IMR-90 (cell line): ENCODE measurements around the gene RENBP. TPM values are rescaled to one million over a fixed set of nuclear protein-coding genes. Genes with fewer than 3 reads are reported as not detected.

Experiments
- ATAC-seq: fragments of 200-7000 bp; cut with Tn5 transposase; 2 replicates; pipeline ENCODE4 v1.9.1; 2020; ENCODE audit warnings: low read depth, mild to moderate bottlenecking, moderate library complexity
- BruUV-seq: library from RNA; stranded (reverse); fragments of 400-500 nt; replicated peaks from 2 replicates; lab custom pipeline; 2021; lab: Mats Ljungman, UMichigan
- CTCF ChIA-PET: fragments of 300-600 bp; formaldehyde crosslinking; extraction: SDS; loops from one replicate; lab custom pipeline; 2021; ENCODE audit warnings: antibody characterized with exemption; lab: Yijun Ruan, JAX
- POLR2A ChIA-PET: fragments of 300-600 bp; sonication (Branson Sonifier 250); formaldehyde crosslinking; loops from one replicate; lab custom pipeline; 2022; ENCODE audit warnings: antibody characterized with exemption; ENCODE audit not compliant: unreplicated experiment; lab: Charles Lee
- DNase-seq: peaks from one replicate; pipeline ENCODE4 v3.0.0; 2013
- H2AFZ ChIP-seq: replicated peaks from 2 replicates; pipeline ENCODE3; 2013; ENCODE audit warnings: low read length, mild to moderate bottlenecking; ENCODE audit not compliant: poor library complexity
- H2AK5ac ChIP-seq: 2 replicates; pipeline ENCODE4 v1.6.1; 2013; ENCODE audit warnings: low read depth, low read length, inconsistent platforms
- H2AK9ac ChIP-seq: replicated peaks from 2 replicates; pipeline ENCODE3; 2013; ENCODE audit warnings: mild to moderate bottlenecking, low read depth, low read length, moderate library complexity; ENCODE audit not compliant: poor library complexity
- H2BK120ac ChIP-seq: 2 replicates; pipeline ENCODE4 v1.6.1; 2013; ENCODE audit warnings: low read depth, low read length, inconsistent platforms
- H2BK15ac ChIP-seq: 3 replicates; pipeline ENCODE4 v1.6.1; 2013; ENCODE audit warnings: low read depth, low read length, inconsistent platforms
- H2BK20ac ChIP-seq: 2 replicates; pipeline ENCODE4 v1.6.1; 2013; ENCODE audit warnings: low read depth, mild to moderate bottlenecking, inconsistent platforms, low read length, moderate library complexity
- H2BK5ac ChIP-seq: 2 replicates; pipeline ENCODE4 v1.6.1; 2013; ENCODE audit warnings: mild to moderate bottlenecking, low read depth, low read length, inconsistent platforms; ENCODE audit not compliant: poor library complexity, severe bottlenecking
- H3K14ac ChIP-seq: replicated peaks from 2 replicates; pipeline ENCODE4 v1.6.1; 2013; ENCODE audit warnings: low read depth, low read length, inconsistent platforms
- H3K18ac ChIP-seq: 2 replicates; pipeline ENCODE4 v1.6.1; 2013; ENCODE audit warnings: low read depth, low read length, control low read depth
- H3K23ac ChIP-seq: 2 replicates; pipeline ENCODE4 v1.6.1; 2013; ENCODE audit warnings: low read depth, low read length, inconsistent platforms
- H3K27ac ChIP-seq: 2 replicates; pipeline ENCODE4 v1.5.1; 2013; ENCODE audit warnings: mild to moderate bottlenecking, control low read depth, low read length; ENCODE audit not compliant: insufficient read depth
- H3K27me3 ChIP-seq: 2 replicates; pipeline ENCODE4 v1.6.1; 2013; ENCODE audit warnings: low read length; ENCODE audit not compliant: control insufficient read depth, insufficient read depth
- H3K36me3 ChIP-seq: 2 replicates; pipeline ENCODE4 v1.6.1; 2013; ENCODE audit warnings: low read length, mixed read lengths; ENCODE audit not compliant: control insufficient read depth, insufficient read depth
- H3K4ac ChIP-seq: 2 replicates; pipeline ENCODE4 v1.6.1; 2013; ENCODE audit warnings: low read depth, low read length, inconsistent platforms
- H3K4me1 ChIP-seq: 2 replicates; pipeline ENCODE4 v1.6.1; 2013; ENCODE audit warnings: low read length, mixed read lengths; ENCODE audit not compliant: control insufficient read depth, insufficient read depth
- H3K4me2 ChIP-seq: 2 replicates; pipeline ENCODE4 v1.6.1; 2013; ENCODE audit warnings: low read depth, mild to moderate bottlenecking, control low read depth, low read length, moderate library complexity
- H3K4me3 ChIP-seq: 2 replicates; pipeline ENCODE4 v1.5.1; 2013; ENCODE audit warnings: low read depth, mild to moderate bottlenecking, control low read depth, low read length, moderate library complexity; ENCODE audit not compliant: insufficient read depth
- H3K56ac ChIP-seq: 2 replicates; pipeline ENCODE4 v1.6.1; 2013; ENCODE audit warnings: low read length, inconsistent platforms; ENCODE audit not compliant: insufficient read depth; ENCODE audit errors: extremely low read depth
- H3K79me1 ChIP-seq, 2 experiments: 2 replicates each; pipeline ENCODE4 v1.6.1; 2013; ENCODE audit warnings: low read length in 2 of 2, inconsistent platforms in 1 of 2, low read depth in 1 of 2
- H3K9ac ChIP-seq: 2 replicates; pipeline ENCODE4 v1.6.1; 2013; ENCODE audit warnings: low read depth, low read length, control low read depth
- H3K9me1 ChIP-seq: 2 replicates; pipeline ENCODE4 v1.6.1; 2013; ENCODE audit warnings: low read length, inconsistent platforms; ENCODE audit not compliant: insufficient read depth
- H3K9me3 ChIP-seq: 2 replicates; pipeline ENCODE4 v1.6.1; 2013; ENCODE audit warnings: low read length; ENCODE audit not compliant: control insufficient read depth, insufficient read depth
- H4K20me1 ChIP-seq: 2 replicates; pipeline ENCODE4 v1.6.1; 2013; ENCODE audit warnings: low read length, inconsistent platforms; ENCODE audit not compliant: insufficient read depth
- H4K5ac ChIP-seq: 2 replicates; pipeline ENCODE4 v1.6.1; 2013; ENCODE audit warnings: mild to moderate bottlenecking, low read depth, low read length, control low read depth
- H4K8ac ChIP-seq, 2 experiments: 2 replicates each; pipeline ENCODE4 v1.6.1; 2013; ENCODE audit warnings: low read depth in 2 of 2, low read length in 2 of 2, control low read depth in 1 of 2, inconsistent platforms in 1 of 2
- H4K91ac ChIP-seq: 2 replicates; pipeline ENCODE4 v1.6.1; 2013; ENCODE audit warnings: low read depth, low read length, inconsistent platforms; ENCODE audit not compliant: insufficient read depth
- BHLHE40 ChIP-seq: fragments of 150-350 bp; IDR thresholded peaks from 2 replicates; pipeline ENCODE4 v1.6.1; 2016; ENCODE audit warnings: mild to moderate bottlenecking, low read depth, low read length
- CEBPB ChIP-seq: IDR thresholded peaks from 2 replicates; pipeline ENCODE4 v1.6.1; 2012; ENCODE audit warnings: low read depth, low read length, improper control_type of control experiment
- CHD1 ChIP-seq: IDR thresholded peaks from 2 replicates; pipeline ENCODE4 v1.6.1; 2012; ENCODE audit warnings: low read depth, low read length, improper control_type of control experiment
- CTCF ChIP-seq: conservative IDR thresholded peaks from 2 replicates; pipeline ENCODE4 v1.5.1; 2012; ENCODE audit warnings: mild to moderate bottlenecking, low read depth, low read length, improper control_type of control experiment
- ELK1 ChIP-seq: fragments of 150-350 bp; IDR thresholded peaks from 2 replicates; pipeline ENCODE4 v1.6.1; 2016; ENCODE audit warnings: low read depth, mild to moderate bottlenecking, low read length, moderate library complexity, borderline replicate concordance
- FOS ChIP-seq: fragments of 150-350 bp; IDR thresholded peaks from 2 replicates; pipeline ENCODE4 v1.6.1; 2016; ENCODE audit warnings: low read depth, low read length
- MAFK ChIP-seq: IDR thresholded peaks from 2 replicates; pipeline ENCODE4 v1.6.1; 2012; ENCODE audit warnings: low read depth, low read length, improper control_type of control experiment
- MAZ ChIP-seq: IDR thresholded peaks from 2 replicates; pipeline ENCODE4 v1.6.1; 2012; ENCODE audit warnings: low read depth, mild to moderate bottlenecking, low read length, improper control_type of control experiment, moderate library complexity, borderline replicate concordance
- MXI1 ChIP-seq: IDR thresholded peaks from 2 replicates; pipeline ENCODE4 v1.6.1; 2012; ENCODE audit warnings: low read depth, mild to moderate bottlenecking, low read length, moderate library complexity, borderline replicate concordance
- NFE2L2 ChIP-seq: fragments of 150-350 bp; IDR thresholded peaks from 2 replicates; pipeline ENCODE4 v1.6.1; 2016; ENCODE audit warnings: low read depth, mild to moderate bottlenecking, low read length
- POLR2A ChIP-seq: IDR thresholded peaks from 2 replicates; pipeline ENCODE4 v1.6.1; 2012; ENCODE audit warnings: mild to moderate bottlenecking, low read depth, low read length
- RAD21 ChIP-seq: IDR thresholded peaks from 2 replicates; pipeline ENCODE4 v1.6.1; 2012; ENCODE audit warnings: low read length, improper control_type of control experiment
- RCOR1 ChIP-seq: IDR thresholded peaks from 2 replicates; pipeline ENCODE4 v1.6.1; 2012; ENCODE audit warnings: mild to moderate bottlenecking, low read length, improper control_type of control experiment; ENCODE audit not compliant: insufficient replicate concordance
- RFX5 ChIP-seq: IDR thresholded peaks from 2 replicates; pipeline ENCODE4 v1.8.0; 2012; ENCODE audit warnings: low read depth, mild to moderate bottlenecking, low read length, moderate library complexity
- SMC3 ChIP-seq: fragments of 150-350 bp; IDR thresholded peaks from 2 replicates; pipeline ENCODE4 v1.6.1; 2016; ENCODE audit warnings: low read depth, mild to moderate bottlenecking, antibody characterized with exemption, low read length, moderate library complexity
- USF2 ChIP-seq: fragments of 150-350 bp; IDR thresholded peaks from 2 replicates; pipeline ENCODE4 v1.6.1; 2017; ENCODE audit warnings: mild to moderate bottlenecking, antibody characterized with exemption, low read length, low read depth
- WGBS, 2 experiments: methylation state at CpG; one replicate each; pipeline versions ENCODE4 v1.1.5 to v1.1.7; 2013; ENCODE audit warnings: missing lambda C conversion rate in 2 of 2; ENCODE audit not compliant: insufficient read length in 1 of 2; ENCODE audit errors: extremely low coverage in 2 of 2; 5-methylcytosine and 5-hydroxymethylcytosine counted together
- dilution Hi-C: fragments of 300-500 bp; cut with HindIII; formaldehyde crosslinking; loops from one replicate; pipeline ENCODE4 v1.14.3; 2018; ENCODE audit warnings: low sequenced_read_pairs; ENCODE audit not compliant: unreplicated experiment
- in situ Hi-C: fragments of 300-500 bp; cut with MboI; formaldehyde crosslinking; loops from 3 replicates; pipeline ENCODE4 v1.14.3; 2019; ENCODE audit warnings: low sequenced_read_pairs, inconsistent platforms, mixed read lengths
- intact Hi-C: fragments of 100-400 bp; cut with micrococcal nuclease; formaldehyde crosslinking; loops from 2 replicates; pipeline ENCODE4 v1.10.0; 2022
- polyA plus RNA-seq, 3 experiments: library from polyadenylated mRNA; depleted of rRNA; stranded (reverse); fragments of >200 nt; gene quantifications; 2 replicates each; pipeline ENCODE4 v1.2.3, GENCODE V29; 2012; ENCODE audit warnings: low replicate concordance in 1 of 3
- total RNA-seq: library from RNA; depleted of rRNA; stranded (reverse); fragments of >200 nt; gene quantifications from 2 replicates; pipeline ENCODE4 v1.2.3, GENCODE V29; 2012

RENBP gene
- total and polyA plus RNA-seq, 2 of the 4 experiments (the other 2 are of a cell fraction) = 0.15 to 0.18 TPM

- H2BK120ac ChIP-seq = no peak overlapping the region
- H3K4me1 ChIP-seq = peaks cover 16% of the 10 kb centered on the region; the same call in 1 of the 2 replicates
- H4K20me1 ChIP-seq = peaks cover 65% of the 10 kb centered on the region
- BruUV-seq = no TSS peak
- in situ Hi-C loops = loop anchor here (10.0 kb wide), 1 partner anchor 199 kb away; the partner anchor contains the start of gene PLXNB3
- no peak overlapping the region for H3K56ac ChIP-seq
- no peaks in the 10 kb centered on the region for H3K27me3 ChIP-seq
- ATAC-seq = no peak
- no peak overlapping the region for H2BK15ac ChIP-seq
- no peak overlapping the region for H3K14ac ChIP-seq
- no peak overlapping the region for H3K18ac ChIP-seq
- H3K4me3 ChIP-seq = no peak overlapping the region
- H3K79me1 ChIP-seq = peaks cover 5 to 19% of the 10 kb centered on the region in 2 experiments; a peak in 3 of 4 replicates
- H3K23ac ChIP-seq = no peak overlapping the region
- intact Hi-C loops = no loop called here
- H2AFZ ChIP-seq = no peak overlapping the region
- dilution Hi-C loops = no loop called here
- peaks cover 9% of the 10 kb centered on the region; the same call in 1 of the 2 replicates for H3K9me1 ChIP-seq
- H2BK20ac ChIP-seq = no peak overlapping the region
- H4K91ac ChIP-seq = no peak overlapping the region
- POLR2A ChIA-PET = no interaction called here
- H3K27ac ChIP-seq = no peak overlapping the region
- no peak overlapping the region for H2BK5ac ChIP-seq
- H3K36me3 ChIP-seq = peaks cover 45% of the 10 kb centered on the region
- H2AK5ac ChIP-seq = no peak overlapping the region
- DNase-seq = no peak
- H2AK9ac ChIP-seq = no peak overlapping the region
- H3K4ac ChIP-seq = no peak overlapping the region
- TF ChIP-seq CHD1 (no peak), BHLHE40 (no peak), POLR2A (no peak), FOS (no peak), NFE2L2 (no peak), MXI1 (no peak), RCOR1 (no peak), ELK1 (no peak), CEBPB (no peak), USF2 (no peak), MAZ (no peak), RAD21 (no peak), SMC3 (no peak), CTCF (no peak), MAFK (no peak), RFX5 (no peak)
- no peak overlapping the region for H3K4me2 ChIP-seq
- no peaks in the 10 kb centered on the region for H3K9me3 ChIP-seq
- no CpG with 5 or more reads among the region's 14 CpGs for WGBS, 2 experiments
- no peak overlapping the region for H4K8ac ChIP-seq
- no peak overlapping the region for H3K9ac ChIP-seq
- no peak overlapping the region for H4K5ac ChIP-seq
- CTCF ChIA-PET = no interaction called here
These were observed 19.7 kb upstream of the RENBP start for GRCh38 chrX:153964105-153964504.
